Measurements from ENCODE around the gene CDH4. TPM values are rescaled to one million over a fixed set of nuclear protein-coding genes. Genes with fewer than 3 reads are reported as not detected.

CDH4 gene
- total RNA-seq, 2 experiments from 2014 or later = 0.11 to 0.18 TPM

- Mint-ChIP-seq H3K4me1 (ENCODE audit: low read depth) (no peaks in the 10 kb centered on the region), H3K4me3 (no peak overlapping the region), H3K27ac (no peak overlapping the region), H3K27me3 (peaks cover 2% of the 10 kb centered on the region), H3K36me3 (ENCODE audit: low read depth) (no peaks in the 10 kb centered on the region), H3K9me3 (no peaks in the 10 kb centered on the region)
- ChIA-PET CTCF (no interaction called here), POLR2A (no interaction called here)
- TF ChIP-seq CTCF (IDR thresholded peaks at IDR 0.05) = no peak
- DNase-seq = no peak
- ATAC-seq = no peak
- intact Hi-C loops (cut with micrococcal nuclease) = no loop called here
These were observed 685.3 kb downstream of the CDH4 start for GRCh38 chr20:61937146-61937962.

GRCh38 chr20:61937963-61938838 is 686.1 kb downstream of the CDH4 start:
- no peak for ATAC-seq
- H3K9me3 Mint-ChIP-seq = no peaks in the 10 kb centered on the region
- no peak for TF ChIP-seq CTCF (IDR thresholded peaks at IDR 0.05)
- intact Hi-C loops (cut with micrococcal nuclease) = no loop called here
- ChIA-PET POLR2A (no interaction called here), CTCF (no interaction called here)
- no peaks in the 10 kb centered on the region for H3K36me3 Mint-ChIP-seq (ENCODE audit: low read depth)
- no peak overlapping the region for H3K4me3 Mint-ChIP-seq
- no peaks in the 10 kb centered on the region for H3K4me1 Mint-ChIP-seq (ENCODE audit: low read depth)
- peaks cover 2% of the 10 kb centered on the region for H3K27me3 Mint-ChIP-seq
- H3K27ac Mint-ChIP-seq = no peak overlapping the region
- DNase-seq = no peak

- H3K9me3 Mint-ChIP-seq = no peaks in the 10 kb centered on the region
- no peak overlapping the region for H3K27ac Mint-ChIP-seq
- intact Hi-C loops (cut with micrococcal nuclease) = no loop called here
- no peak for ATAC-seq
- no peak overlapping the region for H3K4me3 Mint-ChIP-seq
- no peak for DNase-seq
- H3K27me3 Mint-ChIP-seq = peaks cover 2% of the 10 kb centered on the region
- ChIA-PET POLR2A (no interaction called here), CTCF (no interaction called here)
- TF ChIP-seq CTCF (IDR thresholded peaks at IDR 0.05) = no peak
- no peaks in the 10 kb centered on the region for H3K36me3 Mint-ChIP-seq (ENCODE audit: low read depth)
- H3K4me1 Mint-ChIP-seq (ENCODE audit: low read depth) = no peaks in the 10 kb centered on the region
These were observed 687.0 kb downstream of the CDH4 start for GRCh38 chr20:61938839-61939690.

GRCh38 chr20:61939691-61940360 is 687.8 kb downstream of the CDH4 start:
- Mint-ChIP-seq H3K36me3 (ENCODE audit: low read depth) (no peaks in the 10 kb centered on the region), H3K27ac (no peak overlapping the region), H3K27me3 (peaks cover 2% of the 10 kb centered on the region), H3K4me1 (ENCODE audit: low read depth) (no peaks in the 10 kb centered on the region), H3K4me3 (no peak overlapping the region), H3K9me3 (no peaks in the 10 kb centered on the region)
- ChIA-PET POLR2A (no interaction called here), CTCF (no interaction called here)
- TF ChIP-seq CTCF (IDR thresholded peaks at IDR 0.05) = no peak
- DNase-seq = no peak
- intact Hi-C loops (cut with micrococcal nuclease) = no loop called here
- ATAC-seq = no peak
